DND-41 (cell line): Measurements from ENCODE around the gene PTPRK.

Experiments
- ATAC-seq: fragments of 200-7000 bp; cut with Tn5 transposase; 3 replicates; pipeline ENCODE4 v1.9.1; 2021; ENCODE audit warnings: low read depth; ENCODE audit not compliant: insufficient read depth
- DNase-seq: peaks from one replicate; pipeline ENCODE4 v3.0.0-alpha.2; 2020
- H2AFZ ChIP-seq: 2 replicates; pipeline ENCODE4 v1.6.0; 2012; ENCODE audit warnings: low read depth, low read length
- H3K27ac ChIP-seq: 2 replicates; pipeline ENCODE4 v1.5.1; 2012; ENCODE audit warnings: low read length, inconsistent platforms
- H3K27me3 ChIP-seq: fragments of 200-600 bp; sonication (generic); 2 replicates; pipeline ENCODE4 v1.6.0; 2012; ENCODE audit warnings: low read length, mild to moderate bottlenecking, inconsistent platforms; ENCODE audit not compliant: insufficient read depth, poor library complexity
- H3K36me3 ChIP-seq: 2 replicates; pipeline ENCODE4 v1.5.1; 2012; ENCODE audit warnings: low read length, inconsistent platforms; ENCODE audit not compliant: insufficient read depth
- H3K4me1 ChIP-seq: 2 replicates; pipeline ENCODE4 v1.5.1; 2012; ENCODE audit warnings: mild to moderate bottlenecking, low read length; ENCODE audit not compliant: insufficient read depth
- H3K4me2 ChIP-seq: 2 replicates; pipeline ENCODE4 v1.6.0; 2012; ENCODE audit warnings: mild to moderate bottlenecking, moderate library complexity, low read length, inconsistent platforms; ENCODE audit not compliant: insufficient read depth
- H3K4me3 ChIP-seq, 2 experiments: fragments of 200-600 bp in 1 of 2; shearing (Covaris generic) in 1 of 2; 2 replicates each; pipeline ENCODE4 v1.5.1; 2012 to 2016; ENCODE audit warnings: inconsistent platforms in 2 of 2, low read length in 2 of 2, mild to moderate bottlenecking in 2 of 2, low read depth in 1 of 2, moderate library complexity in 1 of 2
- H3K79me2 ChIP-seq: 2 replicates; pipeline ENCODE4 v1.6.0; 2012; ENCODE audit warnings: low read length, inconsistent platforms; ENCODE audit not compliant: insufficient read depth
- H3K9ac ChIP-seq: 2 replicates; pipeline ENCODE4 v1.6.0; 2012; ENCODE audit warnings: low read depth, mild to moderate bottlenecking, inconsistent platforms, low read length, moderate library complexity
- H3K9me3 ChIP-seq: 2 replicates; pipeline ENCODE4 v1.5.1; 2012; ENCODE audit warnings: low read length, moderate library complexity, mild to moderate bottlenecking, inconsistent platforms; ENCODE audit not compliant: insufficient read depth, severe bottlenecking
- H4K20me1 ChIP-seq: 2 replicates; pipeline ENCODE4 v1.6.0; 2012; ENCODE audit warnings: low read length; ENCODE audit not compliant: insufficient read depth
- EZH2 ChIP-seq: IDR thresholded peaks from 3 replicates; pipeline ENCODE4 v1.6.1; 2012; ENCODE audit warnings: borderline replicate concordance, low read depth, mild to moderate bottlenecking, moderate library complexity, low read length, inconsistent platforms; ENCODE audit not compliant: severe bottlenecking
- TF ChIP-seq, protein P1 (sequence below): IDR thresholded peaks from 2 replicates; pipeline ENCODE4 v1.5.1; 2012; ENCODE audit warnings: borderline replicate concordance, low read length, moderate library complexity, mild to moderate bottlenecking; ENCODE audit not compliant: poor library complexity, severe bottlenecking; ENCODE audit errors: extremely low read depth

The PTPRK gene

DNA sequence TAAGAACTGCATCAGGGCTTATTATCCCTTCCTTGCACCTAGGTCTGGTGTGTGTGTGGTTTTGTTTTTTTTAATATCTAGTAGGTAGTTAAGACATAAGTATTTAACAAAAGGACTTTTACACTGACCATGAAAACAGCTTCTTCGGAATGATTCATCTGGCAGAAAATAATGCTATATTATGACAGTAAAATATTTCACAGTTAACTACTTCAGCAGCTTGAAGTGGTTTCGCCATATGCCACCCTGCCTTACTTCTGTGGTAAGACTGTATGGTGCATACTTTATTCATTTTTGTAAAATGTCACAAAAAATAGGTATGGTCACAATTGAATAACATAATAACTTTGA, 858 bp upstream of the PTPRK start:
- Histone ChIP-seq H2AFZ (no peak overlapping the region), H3K36me3 (no peaks in the 10 kb centered on the region), H3K9me3 (no peaks in the 10 kb centered on the region), H3K9ac (no peak overlapping the region), H3K4me2 (no peak overlapping the region), H3K4me1 (no peaks in the 10 kb centered on the region), H3K4me3 (no peak overlapping the region), H3K27me3 (no peaks in the 10 kb centered on the region), H3K79me2 (no peaks in the 10 kb centered on the region), H4K20me1 (no peaks in the 10 kb centered on the region), H3K27ac (no peak overlapping the region)
- ATAC-seq = no peak
- no peak for TF ChIP-seq EZH2
- TF ChIP-seq, protein P1, sequence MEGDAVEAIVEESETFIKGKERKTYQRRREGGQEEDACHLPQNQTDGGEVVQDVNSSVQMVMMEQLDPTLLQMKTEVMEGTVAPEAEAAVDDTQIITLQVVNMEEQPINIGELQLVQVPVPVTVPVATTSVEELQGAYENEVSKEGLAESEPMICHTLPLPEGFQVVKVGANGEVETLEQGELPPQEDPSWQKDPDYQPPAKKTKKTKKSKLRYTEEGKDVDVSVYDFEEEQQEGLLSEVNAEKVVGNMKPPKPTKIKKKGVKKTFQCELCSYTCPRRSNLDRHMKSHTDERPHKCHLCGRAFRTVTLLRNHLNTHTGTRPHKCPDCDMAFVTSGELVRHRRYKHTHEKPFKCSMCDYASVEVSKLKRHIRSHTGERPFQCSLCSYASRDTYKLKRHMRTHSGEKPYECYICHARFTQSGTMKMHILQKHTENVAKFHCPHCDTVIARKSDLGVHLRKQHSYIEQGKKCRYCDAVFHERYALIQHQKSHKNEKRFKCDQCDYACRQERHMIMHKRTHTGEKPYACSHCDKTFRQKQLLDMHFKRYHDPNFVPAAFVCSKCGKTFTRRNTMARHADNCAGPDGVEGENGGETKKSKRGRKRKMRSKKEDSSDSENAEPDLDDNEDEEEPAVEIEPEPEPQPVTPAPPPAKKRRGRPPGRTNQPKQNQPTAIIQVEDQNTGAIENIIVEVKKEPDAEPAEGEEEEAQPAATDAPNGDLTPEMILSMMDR = no peak
- DNase-seq = no peak

DNA sequence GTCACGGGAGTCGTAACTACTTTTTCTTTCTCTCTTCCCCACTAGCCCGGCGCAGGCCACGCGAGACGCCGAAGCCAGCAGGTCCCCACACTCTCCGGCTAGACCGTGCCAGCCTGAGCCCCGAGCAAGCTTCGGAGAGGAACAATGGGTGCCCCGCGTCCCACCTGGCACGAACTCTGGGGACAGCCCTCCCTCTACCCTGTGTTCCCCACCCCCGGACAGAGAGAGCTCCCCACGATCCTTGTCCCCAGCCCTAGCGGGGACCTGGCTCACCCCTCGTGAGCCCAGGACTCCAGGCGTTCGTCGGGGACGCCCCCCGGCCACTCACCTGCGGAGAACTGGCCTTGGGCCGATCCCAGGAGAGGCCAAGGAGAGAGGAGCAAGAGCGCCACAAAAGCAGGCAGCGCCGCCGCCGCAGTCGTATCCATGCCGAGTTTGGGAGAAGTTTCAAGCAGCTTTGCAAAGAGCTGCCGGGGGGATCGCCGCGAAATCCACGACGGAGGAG, 416 bp downstream of the PTPRK start:
- Histone ChIP-seq H3K27me3 (no peaks in the 10 kb centered on the region), H3K79me2 (no peaks in the 10 kb centered on the region), H3K9me3 (no peaks in the 10 kb centered on the region), H3K4me1 (no peaks in the 10 kb centered on the region), H2AFZ (no peak overlapping the region), H3K36me3 (no peaks in the 10 kb centered on the region), H3K4me3 (no peak overlapping the region), H4K20me1 (no peaks in the 10 kb centered on the region), H3K9ac (no peak overlapping the region), H3K4me2 (no peak overlapping the region), H3K27ac (no peak overlapping the region)
- ATAC-seq (no peak), DNase-seq (no peak)
- TF ChIP-seq, protein P1 = no peak
- TF ChIP-seq EZH2 = no peak

DNA sequence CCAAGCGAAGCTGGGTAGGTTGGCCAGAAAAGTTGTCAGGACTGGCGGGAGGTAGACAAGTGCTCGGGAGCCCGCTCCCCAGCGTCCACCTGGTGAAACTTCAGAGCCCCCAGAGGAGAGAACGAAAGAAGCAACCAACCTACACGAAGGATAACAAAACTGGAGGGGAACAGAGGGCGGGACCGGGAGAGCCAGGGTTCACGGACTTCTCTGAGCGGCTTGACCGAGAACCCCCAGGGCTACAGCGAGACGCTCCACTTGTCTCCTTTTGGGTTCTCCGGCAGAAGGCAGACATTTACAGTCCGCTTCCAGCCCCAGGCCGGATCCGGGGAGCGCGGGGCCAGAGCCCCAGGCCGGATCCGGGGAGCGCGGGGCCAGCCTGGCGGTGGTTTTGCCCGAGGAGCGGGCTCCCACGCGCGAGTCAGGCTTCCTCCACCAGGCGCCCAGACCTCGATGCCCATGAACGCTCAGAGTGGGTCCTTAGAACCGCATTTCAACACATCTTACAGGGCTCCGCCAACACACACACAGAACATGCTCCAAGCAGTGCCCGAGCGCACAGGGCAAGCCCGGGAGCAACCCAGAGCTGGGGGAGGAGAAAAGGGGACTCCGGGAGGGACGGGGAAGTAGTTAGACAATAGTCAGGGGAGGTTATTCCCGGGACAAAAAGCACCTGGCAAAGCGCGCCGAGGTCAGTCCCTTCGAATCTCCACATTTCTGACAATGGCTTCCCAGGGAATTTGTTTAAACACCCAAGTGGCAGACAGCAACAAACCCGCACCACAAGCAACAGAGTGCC, 1.1 kb downstream of the PTPRK start:
- no peak overlapping the region for H3K4me2 ChIP-seq
- no peaks in the 10 kb centered on the region for H3K36me3 ChIP-seq
- no peak overlapping the region for H3K9ac ChIP-seq
- ATAC-seq (no peak), DNase-seq (no peak)
- H3K27ac ChIP-seq = no peak overlapping the region
- no peaks in the 10 kb centered on the region for H4K20me1 ChIP-seq
- no peak overlapping the region for H2AFZ ChIP-seq
- H3K79me2 ChIP-seq = no peaks in the 10 kb centered on the region
- H3K27me3 ChIP-seq = no peaks in the 10 kb centered on the region
- H3K4me1 ChIP-seq = no peaks in the 10 kb centered on the region
- no peak overlapping the region for H3K4me3 ChIP-seq
- no peaks in the 10 kb centered on the region for H3K9me3 ChIP-seq
- TF ChIP-seq EZH2 = no peak
- TF ChIP-seq, protein P1 = no peak
